A549 (cell line): ENCODE data around the gene FGG.

Source experiments
- CEBPB ChIP-seq, 2 experiments: fragments of >200 bp in 1 of 2; sonication (Bioruptor Twin) in 1 of 2; formaldehyde crosslinking in 1 of 2; IDR thresholded peaks; 2 replicates each; pipeline ENCODE4 v1.6.1; 2012 to 2016
- CHD2 ChIP-seq: fragments of 150-350 bp; IDR thresholded peaks from 2 replicates; pipeline ENCODE4 v1.6.1; 2014; ENCODE audit warnings: low read length; ENCODE audit not compliant: partially characterized antibody
- CTCF ChIP-seq: fragments of >200 bp; sonication (Bioruptor Twin); formaldehyde crosslinking; IDR thresholded peaks from 3 replicates; pipeline ENCODE4 v1.5.1; 2016
- EP300 ChIP-seq, 2 experiments: fragments of >200 bp; sonication (Bioruptor Twin); formaldehyde crosslinking; IDR thresholded peaks; 2 replicates in 1 of 2; 3 replicates in 1 of 2; pipeline ENCODE4 v1.6.1; 2016 to 2017
- FOSB ChIP-seq: fragments of 250-450 bp; sonication (Bioruptor Pico); IDR thresholded peaks from 2 replicates; pipeline ENCODE4 v1.5.0; 2020; ENCODE audit warnings: mild to moderate bottlenecking, moderate library complexity
- GATA3 ChIP-seq: IDR thresholded peaks from 2 replicates; pipeline ENCODE4 v1.6.1; 2012; ENCODE audit warnings: borderline replicate concordance
- MYC ChIP-seq: IDR thresholded peaks from 2 replicates; pipeline ENCODE4 v1.6.1; 2012; ENCODE audit warnings: mild to moderate bottlenecking, inconsistent platforms, low read length, improper control_type of control experiment, borderline replicate concordance
- POLR2AphosphoS2 ChIP-seq: conservative IDR thresholded peaks from 2 replicates; pipeline ENCODE4 v1.6.1; 2012; ENCODE audit warnings: low read length, improper control_type of control experiment, inconsistent platforms

- TF ChIP-seq CTCF (no peak), POLR2AphosphoS2 (no peak), CHD2 (no peak), GATA3 (no peak; the same call in 1 of the 2 replicates), MYC (no peak), EP300 (IDR thresholded peaks at IDR 0.05) (no peak), FOSB (CRISPR knock-in tag) (no peak), CEBPB (IDR thresholded peaks at IDR 0.05) (no peak)
Observed at GRCh38 chr4:154615211-154615610, 2.8 kb upstream of the FGG start.
